Measurements from ENCODE around the gene COLGALT1.

The COLGALT1 gene

DNA sequence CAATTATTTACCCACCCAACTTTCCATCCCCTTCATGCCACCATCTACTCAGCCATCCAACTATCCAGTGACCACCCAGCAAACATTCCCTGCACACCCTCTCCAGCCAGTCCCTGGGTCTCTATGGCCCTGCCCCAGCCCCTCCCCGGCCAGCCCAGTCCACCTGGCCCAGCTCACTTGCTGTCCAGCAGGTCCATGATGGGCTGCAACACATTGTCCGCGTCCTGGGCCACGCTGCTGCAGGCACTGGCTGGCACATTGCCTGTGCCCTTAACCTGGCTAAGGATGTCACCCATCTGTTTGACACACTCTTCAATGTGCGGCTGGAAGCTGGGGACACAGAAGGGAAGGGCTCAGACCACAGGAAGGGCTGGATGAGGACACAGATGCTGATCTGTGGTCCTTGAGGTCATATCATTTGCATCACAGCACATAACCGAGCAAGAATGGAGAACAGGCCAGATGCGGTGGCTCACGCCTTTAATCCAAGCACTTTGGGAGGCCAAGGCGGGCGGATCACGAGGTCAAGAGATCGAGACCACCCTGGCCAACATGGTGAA, 71.1 kb downstream of the COLGALT1 start:
- 0 out of 2 replicates have a peak, but pooled peaks cover 2% of the 10 kb centered on the region for H3K27me3 ChIP-seq (ENCODE audit: control insufficient read depth, low read length)
- peaks cover 5% of the 10 kb centered on the region; the same call in 1 of the 2 replicates for H3K9me3 ChIP-seq (ENCODE audit: control insufficient read depth, insufficient read depth, low read length)
- H3K4me1 ChIP-seq (ENCODE audit: control insufficient read depth, low read length), result peaks cover 7% of the 10 kb centered on the region; the same call in 1 of the 2 replicates
- no peak overlapping the region for H3K27ac ChIP-seq (ENCODE audit: low read depth, low read length)
- no peak overlapping the region for H3K4me2 ChIP-seq (ENCODE audit: low read length)
- no peaks in the 10 kb centered on the region; the same call in 1 of the 2 replicates for H3K9me2 ChIP-seq (replicated peaks; ENCODE audit: control insufficient read depth, low read length)
- H3K4me3 ChIP-seq (ENCODE audit: low read length), result no peak overlapping the region
- H3F3A ChIP-seq (ENCODE audit: control insufficient read depth, insufficient read depth), result no peaks in the 10 kb centered on the region
- H3K79me2 ChIP-seq (ENCODE audit: control insufficient read depth, low read length), result no peaks in the 10 kb centered on the region
- no peaks in the 10 kb centered on the region for H4K20me1 ChIP-seq (ENCODE audit: control insufficient read depth, insufficient read depth, low read depth, low read length)
- no peaks in the 10 kb centered on the region for H3K36me3 ChIP-seq (ENCODE audit: control insufficient read depth, low read length)
- TF ChIP-seq, protein P1, sequence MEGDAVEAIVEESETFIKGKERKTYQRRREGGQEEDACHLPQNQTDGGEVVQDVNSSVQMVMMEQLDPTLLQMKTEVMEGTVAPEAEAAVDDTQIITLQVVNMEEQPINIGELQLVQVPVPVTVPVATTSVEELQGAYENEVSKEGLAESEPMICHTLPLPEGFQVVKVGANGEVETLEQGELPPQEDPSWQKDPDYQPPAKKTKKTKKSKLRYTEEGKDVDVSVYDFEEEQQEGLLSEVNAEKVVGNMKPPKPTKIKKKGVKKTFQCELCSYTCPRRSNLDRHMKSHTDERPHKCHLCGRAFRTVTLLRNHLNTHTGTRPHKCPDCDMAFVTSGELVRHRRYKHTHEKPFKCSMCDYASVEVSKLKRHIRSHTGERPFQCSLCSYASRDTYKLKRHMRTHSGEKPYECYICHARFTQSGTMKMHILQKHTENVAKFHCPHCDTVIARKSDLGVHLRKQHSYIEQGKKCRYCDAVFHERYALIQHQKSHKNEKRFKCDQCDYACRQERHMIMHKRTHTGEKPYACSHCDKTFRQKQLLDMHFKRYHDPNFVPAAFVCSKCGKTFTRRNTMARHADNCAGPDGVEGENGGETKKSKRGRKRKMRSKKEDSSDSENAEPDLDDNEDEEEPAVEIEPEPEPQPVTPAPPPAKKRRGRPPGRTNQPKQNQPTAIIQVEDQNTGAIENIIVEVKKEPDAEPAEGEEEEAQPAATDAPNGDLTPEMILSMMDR (IDR thresholded peaks at IDR 0.05; ENCODE audit: low read depth, low read length, poor library complexity, severe bottlenecking), result no peak
- no peak for TF ChIP-seq EZH2phosphoT487 (IDR thresholded peaks at IDR 0.05; ENCODE audit: borderline replicate concordance, low read length)

DNA sequence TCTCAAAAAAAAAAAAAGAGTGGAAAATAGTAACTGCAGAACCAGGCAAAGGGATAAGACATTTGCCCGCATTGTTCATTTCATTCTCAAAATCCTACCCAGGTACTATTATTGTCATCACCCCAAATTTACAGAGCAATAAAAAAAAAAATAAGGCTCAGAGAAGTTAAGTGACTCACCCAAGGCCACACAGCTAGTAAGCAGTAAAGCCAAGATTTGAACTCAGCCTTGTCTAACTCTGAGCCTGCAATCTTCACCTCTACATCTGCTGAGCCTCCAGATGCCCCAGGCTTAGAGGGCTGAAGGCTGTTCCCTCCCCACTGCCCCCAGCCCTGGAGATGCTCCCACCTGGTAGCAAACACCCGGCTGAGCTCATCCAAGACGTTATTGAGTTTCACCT, 71.7 kb downstream of the COLGALT1 start:
- no peaks in the 10 kb centered on the region; the same call in 1 of the 2 replicates for H3K9me2 ChIP-seq (replicated peaks; ENCODE audit: control insufficient read depth, low read length)
- no peak overlapping the region for H3K4me2 ChIP-seq (ENCODE audit: low read length)
- H3K36me3 ChIP-seq (ENCODE audit: control insufficient read depth, low read length), result no peaks in the 10 kb centered on the region
- H3K4me1 ChIP-seq (ENCODE audit: control insufficient read depth, low read length), result 0 out of 2 replicates have a peak, but pooled peaks cover 3% of the 10 kb centered on the region
- H3K9me3 ChIP-seq (ENCODE audit: control insufficient read depth, insufficient read depth, low read length), result no peaks in the 10 kb centered on the region
- H4K20me1 ChIP-seq (ENCODE audit: control insufficient read depth, insufficient read depth, low read depth, low read length), result no peaks in the 10 kb centered on the region
- H3K27me3 ChIP-seq (ENCODE audit: control insufficient read depth, low read length), result 0 out of 2 replicates have a peak, but pooled peaks cover 2% of the 10 kb centered on the region
- TF ChIP-seq EZH2phosphoT487 (IDR thresholded peaks at IDR 0.05; ENCODE audit: borderline replicate concordance, low read length), result no peak
- TF ChIP-seq, protein P1 (IDR thresholded peaks at IDR 0.05; ENCODE audit: low read depth, low read length, poor library complexity, severe bottlenecking), result no peak
- H3K4me3 ChIP-seq (ENCODE audit: low read length), result no peak overlapping the region
- no peaks in the 10 kb centered on the region for H3K79me2 ChIP-seq (ENCODE audit: control insufficient read depth, low read length)
- no peak overlapping the region for H3K27ac ChIP-seq (ENCODE audit: low read depth, low read length)
- H3F3A ChIP-seq (ENCODE audit: control insufficient read depth, insufficient read depth), result no peaks in the 10 kb centered on the region

DNA sequence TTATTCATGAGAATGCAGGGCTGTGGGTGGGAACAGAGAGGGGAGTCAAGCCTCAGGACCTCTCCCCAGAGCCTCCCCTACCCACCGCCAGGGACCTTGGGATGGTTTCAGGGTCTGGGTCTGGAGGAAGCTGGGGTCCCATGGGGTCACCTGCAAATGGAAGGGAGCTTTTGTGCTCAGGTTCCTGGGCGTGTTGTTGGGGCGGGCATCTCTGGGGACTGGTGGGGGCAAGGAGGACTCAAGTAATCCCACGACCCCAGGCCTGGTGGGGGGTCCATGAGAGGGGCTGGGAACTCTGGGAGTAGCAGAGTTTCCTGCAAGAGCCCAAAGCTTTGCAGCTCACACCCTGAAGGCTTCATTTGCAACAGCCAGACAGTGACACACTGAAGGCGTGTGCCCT, 72.5 kb downstream of the COLGALT1 start:
- Histone ChIP-seq H3K9me2 (replicated peaks; ENCODE audit: control insufficient read depth, low read length) (no peaks in the 10 kb centered on the region; the same call in 1 of the 2 replicates), H3K4me3 (ENCODE audit: low read length) (no peak overlapping the region), H3K4me1 (ENCODE audit: control insufficient read depth, low read length) (no peaks in the 10 kb centered on the region), H3K36me3 (ENCODE audit: control insufficient read depth, low read length) (no peaks in the 10 kb centered on the region), H3K27ac (ENCODE audit: low read depth, low read length) (no peak overlapping the region), H3K4me2 (ENCODE audit: low read length) (no peak overlapping the region), H3K27me3 (ENCODE audit: control insufficient read depth, low read length) (0 out of 2 replicates have a peak, but pooled peaks cover 2% of the 10 kb centered on the region), H3K79me2 (ENCODE audit: control insufficient read depth, low read length) (no peaks in the 10 kb centered on the region), H3F3A (ENCODE audit: control insufficient read depth, insufficient read depth) (no peaks in the 10 kb centered on the region), H4K20me1 (ENCODE audit: control insufficient read depth, insufficient read depth, low read depth, low read length) (no peaks in the 10 kb centered on the region), H3K9me3 (ENCODE audit: control insufficient read depth, insufficient read depth, low read length) (no peaks in the 10 kb centered on the region)
- TF ChIP-seq, protein P1 (IDR thresholded peaks at IDR 0.05; ENCODE audit: low read depth, low read length, poor library complexity, severe bottlenecking), result no peak
- no peak for TF ChIP-seq EZH2phosphoT487 (IDR thresholded peaks at IDR 0.05; ENCODE audit: borderline replicate concordance, low read length)
